Fibroblast of villous mesenchyme (primary cell): ENCODE results near the gene RIPOR3. TPM values are rescaled to one million over a fixed set of nuclear protein-coding genes. Genes with fewer than 3 reads are reported as not detected.

ENCODE experiments used
- DNase-seq: peaks from one replicate; pipeline ENCODE4 v3.0.0-alpha.2; 2010; ENCODE audit warnings: low read depth
- H3K4me3 ChIP-seq: 2 replicates; pipeline ENCODE4 v1.5.1; 2011; ENCODE audit warnings: low read depth, mild to moderate bottlenecking, low read length
- CTCF ChIP-seq: IDR thresholded peaks from 2 replicates; pipeline ENCODE4 v1.5.1; 2012; ENCODE audit warnings: low read depth, mild to moderate bottlenecking, low read length; ENCODE audit not compliant: insufficient read depth
- total RNA-seq: library from RNA; depleted of rRNA; stranded (reverse); fragments of >200 nt; gene quantifications from 2 replicates; pipeline ENCODE4 v1.2.3, GENCODE V29; 2012

Gene RIPOR3
- total RNA-seq, 1 donor = 28.1 TPM

DNA sequence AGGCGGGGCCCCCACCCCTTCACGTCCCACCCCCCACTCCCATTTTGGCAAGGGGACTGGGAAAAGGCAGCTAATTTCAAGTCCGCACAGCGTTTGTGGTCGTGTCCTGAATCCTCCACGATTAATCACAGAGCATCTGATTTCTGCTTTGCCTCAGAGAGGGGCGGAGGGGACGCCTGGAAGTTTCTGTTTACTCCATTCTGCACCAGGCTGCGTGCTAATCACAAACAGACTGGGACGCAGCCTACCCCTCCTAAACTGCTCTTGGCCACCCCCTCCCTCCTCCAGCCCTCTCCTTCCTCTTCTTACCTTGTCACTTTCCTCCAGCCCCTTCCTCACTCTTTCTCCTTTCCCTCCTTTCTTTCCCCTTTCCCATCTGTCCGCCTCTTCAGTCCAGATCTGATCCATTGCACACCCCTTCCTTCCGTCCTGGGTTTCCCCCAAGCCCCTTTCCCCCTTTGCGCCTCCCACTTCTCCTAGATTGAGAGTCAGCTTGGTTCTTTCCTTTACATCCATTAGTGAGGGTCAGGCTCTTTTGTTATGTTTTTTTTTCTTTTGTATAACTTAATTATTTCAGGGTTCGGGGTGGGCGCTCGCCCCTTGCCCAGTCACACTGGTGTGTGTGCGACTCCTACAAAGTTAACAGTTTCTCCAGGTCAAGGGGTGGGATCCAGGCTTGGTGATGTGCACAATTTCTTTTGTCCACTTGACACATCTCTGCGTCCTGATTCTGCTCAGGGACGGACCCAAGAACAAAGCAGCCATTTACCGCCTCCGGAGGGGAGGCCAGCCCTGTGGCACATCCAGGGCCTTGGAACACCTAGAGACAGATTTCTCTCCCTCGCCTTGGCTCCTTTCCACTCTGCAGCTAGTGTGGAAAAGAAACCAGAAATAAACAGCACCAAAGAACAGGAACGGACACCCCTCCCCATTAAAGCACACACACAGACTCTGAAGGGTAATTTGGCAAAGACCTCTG is 520 bp upstream of the RIPOR3 start:
- no peak for TF ChIP-seq CTCF
- H3K4me3 ChIP-seq = peak overlapping the region; percentile 39
- DNase-seq = peak; percentile 84

DNA sequence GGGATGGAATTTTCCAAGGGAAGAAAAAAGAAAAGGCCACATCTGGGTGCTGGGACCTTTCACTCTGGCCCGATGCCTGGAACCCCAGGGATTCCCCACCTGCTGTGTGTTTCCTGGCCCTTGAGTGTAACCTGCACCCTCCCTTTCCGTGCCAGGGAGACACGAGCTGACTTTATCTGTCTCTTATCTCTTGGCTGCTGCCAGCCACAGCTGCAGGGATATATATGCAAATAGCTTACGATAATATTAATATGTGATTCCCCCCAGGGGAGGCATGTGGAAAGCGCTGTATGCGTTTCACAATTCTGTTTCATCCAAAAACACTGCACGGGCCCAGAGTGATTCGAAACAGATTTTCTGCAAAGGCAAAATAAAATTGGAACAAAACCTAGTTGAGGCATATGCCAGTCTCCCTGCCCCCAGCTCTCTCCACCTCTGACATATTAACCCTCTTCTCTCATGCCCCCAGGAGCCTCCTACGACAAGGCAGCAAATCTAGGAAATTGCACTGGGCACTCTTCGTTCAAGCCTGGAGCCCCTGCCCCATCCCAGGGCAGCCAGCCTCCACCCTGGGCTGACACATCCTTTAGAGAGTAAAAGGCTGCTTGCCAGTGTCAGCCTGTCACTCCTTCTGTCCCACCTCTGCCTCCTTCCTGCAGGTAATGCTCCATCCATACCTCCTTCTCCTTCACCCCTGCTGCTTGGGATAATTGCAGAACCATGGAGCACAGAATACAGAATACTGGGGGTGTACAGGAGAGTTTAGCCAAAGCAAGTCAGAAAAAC is 1.3 kb downstream of the RIPOR3 start:
- peak; percentile 84 for DNase-seq
- no peak for TF ChIP-seq CTCF
- H3K4me3 ChIP-seq = peak overlapping the region; percentile 39

GRCh38 chr20:50688256-50688975 is 2.9 kb downstream of the RIPOR3 start:
- no peak overlapping the region for H3K4me3 ChIP-seq
- TF ChIP-seq CTCF = no peak
- DNase-seq = no peak

- DNase-seq = no peak
- no peak overlapping the region for H3K4me3 ChIP-seq
- TF ChIP-seq CTCF = no peak
Measured at GRCh38 chr20:50686821-50687220, 4.5 kb downstream of the RIPOR3 start.

GRCh38 chr20:50683570-50683969 is 7.8 kb downstream of the RIPOR3 start:
- no peak for DNase-seq
- TF ChIP-seq CTCF = no peak
- no peak overlapping the region for H3K4me3 ChIP-seq

DNA sequence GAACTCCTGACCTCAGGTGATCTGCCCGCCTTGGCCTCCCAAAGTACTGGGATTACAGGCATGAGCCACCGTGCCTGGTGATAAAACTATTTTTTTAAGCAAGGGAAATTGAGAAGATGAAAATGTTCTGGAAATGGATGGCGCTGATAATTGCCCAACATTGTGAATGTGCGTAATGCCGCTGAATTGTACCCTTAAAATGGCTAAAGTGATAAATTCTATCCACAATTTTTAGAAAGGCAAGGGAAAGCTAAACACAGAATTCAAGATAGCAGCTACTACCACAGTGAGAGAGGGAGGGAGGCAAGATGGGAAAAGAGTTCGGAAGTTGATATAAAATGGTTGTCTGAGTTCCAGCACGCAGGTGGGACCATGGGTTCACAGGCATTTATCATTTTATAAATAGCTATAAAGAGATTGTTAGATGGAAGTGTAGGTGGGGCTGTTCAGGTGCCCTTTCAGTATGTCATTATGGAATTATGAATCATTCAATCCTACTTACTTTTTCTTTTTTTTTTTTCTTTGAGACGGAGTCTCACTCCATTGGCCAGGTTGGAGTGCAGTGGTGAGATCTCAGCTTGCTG is 8.3 kb downstream of the RIPOR3 start:
- no peak for TF ChIP-seq CTCF
- H3K4me3 ChIP-seq = no peak overlapping the region
- DNase-seq = no peak
